ENCODE results near the gene DEPDC7.
"Not testable (repeated sequence)": the region's sequence is repeated elsewhere in the genome, so short reads cannot be mapped to it uniquely, and the experiment has no call there.

Gene DEPDC7

GRCh38 chr11:33035011-33035410, 19.3 kb downstream of the DEPDC7 start:
- peaks cover 47% of the 10 kb centered on the region for H3K27me3 Mint-ChIP-seq (ENCODE audit: low read depth)
- no peaks in the 10 kb centered on the region for H3K9me3 Mint-ChIP-seq
- peaks cover 2% of the 10 kb centered on the region for H3K4me1 Mint-ChIP-seq (ENCODE audit: low read depth)
- no peaks in the 10 kb centered on the region for H3K36me3 Mint-ChIP-seq (ENCODE audit: low read depth)
- no peak overlapping the region for H3K4me3 Mint-ChIP-seq
- no peak overlapping the region for H3K27ac Mint-ChIP-seq
- no peak for DNase-seq (ENCODE audit: low spot score)

- Mint-ChIP-seq H3K4me3 (peak within 1 kb of the TSS; percentile 92), H3K27ac (peak within 1 kb of the TSS; percentile 88), H3K27me3 (ENCODE audit: low read depth) (peaks cover 22% of the 10 kb centered on the region), H3K9me3 (no peaks in the 10 kb centered on the region), H3K4me1 (ENCODE audit: low read depth) (peaks cover 22% of the 10 kb centered on the region), H3K36me3 (ENCODE audit: low read depth) (peaks cover 2% of the 10 kb centered on the region)
- peak; percentile 79 for DNase-seq (ENCODE audit: low spot score)
Measured at GRCh38 chr11:33039274-33040032, 23.8 kb downstream of the DEPDC7 start, which contains the start of gene TCP11L1. TCP11L1 (plus strand) TSS chr11:33039572; CDS start chr11:33043774, 4,202 bp downstream.

- H3K27me3 Mint-ChIP-seq (ENCODE audit: low read depth): peaks cover 16% of the 10 kb centered on the region
- peaks cover 7% of the 10 kb centered on the region for H3K36me3 Mint-ChIP-seq (ENCODE audit: low read depth)
- peak overlapping the region; percentile 87 for H3K27ac Mint-ChIP-seq
- no peaks in the 10 kb centered on the region for H3K9me3 Mint-ChIP-seq
- H3K4me3 Mint-ChIP-seq: peak overlapping the region; percentile 92
- H3K4me1 Mint-ChIP-seq (ENCODE audit: low read depth): peaks cover 21% of the 10 kb centered on the region
- peak; percentile 56 for DNase-seq (ENCODE audit: low spot score)
Measured at GRCh38 chr11:33040033-33040861, 24.6 kb downstream of the DEPDC7 start.

- Mint-ChIP-seq H3K27ac (peak overlapping the region; percentile 87), H3K27me3 (ENCODE audit: low read depth) (peaks cover 16% of the 10 kb centered on the region), H3K36me3 (ENCODE audit: low read depth) (peaks cover 13% of the 10 kb centered on the region), H3K4me1 (ENCODE audit: low read depth) (peaks cover 22% of the 10 kb centered on the region), H3K4me3 (peak overlapping the region; percentile 92), H3K9me3 (no peaks in the 10 kb centered on the region)
- DNase-seq (ENCODE audit: low spot score): no peak
Measured at GRCh38 chr11:33040862-33041453, 25.3 kb downstream of the DEPDC7 start.

GRCh38 chr11:33043221-33043830, 27.6 kb downstream of the DEPDC7 start:
- H3K27ac Mint-ChIP-seq: peak overlapping the region; percentile 62
- peaks cover 32% of the 10 kb centered on the region for H3K36me3 Mint-ChIP-seq (ENCODE audit: low read depth)
- H3K27me3 Mint-ChIP-seq (ENCODE audit: low read depth): peaks cover 3% of the 10 kb centered on the region
- H3K4me1 Mint-ChIP-seq (ENCODE audit: low read depth): peaks cover 22% of the 10 kb centered on the region
- H3K4me3 Mint-ChIP-seq: peak overlapping the region; percentile 33
- no peak for DNase-seq (ENCODE audit: low spot score)
- no peaks in the 10 kb centered on the region for H3K9me3 Mint-ChIP-seq

GRCh38 chr11:33044285-33044756, 28.6 kb downstream of the DEPDC7 start:
- H3K27ac Mint-ChIP-seq: no peak overlapping the region
- H3K4me3 Mint-ChIP-seq: no peak overlapping the region
- H3K27me3 Mint-ChIP-seq (ENCODE audit: low read depth): peaks cover 3% of the 10 kb centered on the region
- H3K9me3 Mint-ChIP-seq: no peaks in the 10 kb centered on the region
- DNase-seq (ENCODE audit: low spot score): no peak
- H3K36me3 Mint-ChIP-seq (ENCODE audit: low read depth): peaks cover 32% of the 10 kb centered on the region
- H3K4me1 Mint-ChIP-seq (ENCODE audit: low read depth): peaks cover 22% of the 10 kb centered on the region

GRCh38 chr11:33045551-33046255, 30.0 kb downstream of the DEPDC7 start:
- peaks cover 32% of the 10 kb centered on the region for H3K36me3 Mint-ChIP-seq (ENCODE audit: low read depth)
- H3K27me3 Mint-ChIP-seq (ENCODE audit: low read depth): peaks cover 3% of the 10 kb centered on the region
- no peak overlapping the region for H3K4me3 Mint-ChIP-seq
- H3K9me3 Mint-ChIP-seq: no peaks in the 10 kb centered on the region
- H3K4me1 Mint-ChIP-seq (ENCODE audit: low read depth): peaks cover 16% of the 10 kb centered on the region
- DNase-seq (ENCODE audit: low spot score): no peak
- H3K27ac Mint-ChIP-seq: no peak overlapping the region

- not testable (repeated sequence) for H3K9me3 Mint-ChIP-seq; DNase-seq (ENCODE audit: low spot score); H3K4me3 Mint-ChIP-seq; H3K27ac Mint-ChIP-seq; H3K27me3 Mint-ChIP-seq (ENCODE audit: low read depth); H3K4me1 Mint-ChIP-seq (ENCODE audit: low read depth)
- H3K36me3 Mint-ChIP-seq (ENCODE audit: low read depth): peaks cover 35% of the 10 kb centered on the region
Measured at GRCh38 chr11:33048701-33049100, 33.0 kb downstream of the DEPDC7 start.

GRCh38 chr11:33049565-33050408, 34.1 kb downstream of the DEPDC7 start:
- H3K27ac Mint-ChIP-seq; H3K4me3 Mint-ChIP-seq; H3K9me3 Mint-ChIP-seq; H3K4me1 Mint-ChIP-seq (ENCODE audit: low read depth); DNase-seq (ENCODE audit: low spot score); H3K27me3 Mint-ChIP-seq (ENCODE audit: low read depth): not testable (repeated sequence)
- peaks cover 36% of the 10 kb centered on the region for H3K36me3 Mint-ChIP-seq (ENCODE audit: low read depth)

- Mint-ChIP-seq H3K4me3 (no peak overlapping the region), H3K27ac (no peak overlapping the region), H3K4me1 (ENCODE audit: low read depth) (no peaks in the 10 kb centered on the region)
Measured at GRCh38 chr11:33052231-33052630, 36.6 kb downstream of the DEPDC7 start.

GRCh38 chr11:33055375-33055774, 39.7 kb downstream of the DEPDC7 start:
- no peaks in the 10 kb centered on the region for H3K27me3 Mint-ChIP-seq (ENCODE audit: low read depth)
- DNase-seq (ENCODE audit: low spot score): no peak
- H3K27ac Mint-ChIP-seq: no peak overlapping the region
- H3K4me1 Mint-ChIP-seq (ENCODE audit: low read depth): peaks cover 8% of the 10 kb centered on the region
- peaks cover 29% of the 10 kb centered on the region for H3K36me3 Mint-ChIP-seq (ENCODE audit: low read depth)
- H3K9me3 Mint-ChIP-seq: no peaks in the 10 kb centered on the region
- no peak overlapping the region for H3K4me3 Mint-ChIP-seq

More at GRCh38 chr11:33052231-33052630, 36.6 kb downstream of the DEPDC7 start:
- H3K27me3 Mint-ChIP-seq (ENCODE audit: low read depth): no peaks in the 10 kb centered on the region
- H3K9me3 Mint-ChIP-seq: no peaks in the 10 kb centered on the region
- peaks cover 23% of the 10 kb centered on the region for H3K36me3 Mint-ChIP-seq (ENCODE audit: low read depth)
- no peak for DNase-seq (ENCODE audit: low spot score)

- H3K27ac Mint-ChIP-seq: no peak overlapping the region
- H3K36me3 Mint-ChIP-seq (ENCODE audit: low read depth): peaks cover 42% of the 10 kb centered on the region
- H3K9me3 Mint-ChIP-seq: no peaks in the 10 kb centered on the region
- no peak for DNase-seq (ENCODE audit: low spot score)
- H3K4me1 Mint-ChIP-seq (ENCODE audit: low read depth): peaks cover 10% of the 10 kb centered on the region
- no peak overlapping the region for H3K4me3 Mint-ChIP-seq
- no peaks in the 10 kb centered on the region for H3K27me3 Mint-ChIP-seq (ENCODE audit: low read depth)
Measured at GRCh38 chr11:33057284-33057683, 41.6 kb downstream of the DEPDC7 start.

All from T-helper 2 cell treated with Interferon-gamma antibody and Interleukin-4, amounts not matched to agents 5 μg/mL and 100 μg/mL, for 36 hours (primary cell).